AG04450 (cell line): Measurements from ENCODE around the gene TMEM52. TPM values are rescaled to one million over a fixed set of nuclear protein-coding genes. Genes with fewer than 3 reads are reported as not detected.

ENCODE experiments used
- CTCF ChIA-PET: fragments of 300-600, 350-600 bp; formaldehyde crosslinking; extraction: SDS; loops from one replicate; lab custom pipeline; 2022; ENCODE audit warnings: antibody characterized with exemption, inconsistent platforms; lab: Charles Lee
- POLR2A ChIA-PET: fragments of 350-600 bp; formaldehyde crosslinking; extraction: SDS; loops from one replicate; lab custom pipeline; 2021; ENCODE audit warnings: antibody characterized with exemption, inconsistent platforms; lab: Yijun Ruan, JAX
- DNase-seq: peaks from one replicate; pipeline ENCODE4 v3.0.0-alpha.2; 2011; ENCODE audit warnings: low read depth, low spot score
- H3K27ac ChIP-seq: one replicate; pipeline ENCODE4 v1.5.1; 2012; ENCODE audit warnings: low read depth, low read length, control low read depth
- H3K27me3 ChIP-seq: one replicate; pipeline ENCODE4 v1.6.0; 2012; ENCODE audit warnings: low read length; ENCODE audit not compliant: control insufficient read depth, insufficient read depth
- H3K4me3 ChIP-seq: 2 replicates; pipeline ENCODE4 v1.5.1; 2011; ENCODE audit warnings: mild to moderate bottlenecking, low read depth, low read length, control low read depth
- H3K9me3 ChIP-seq: 2 replicates; pipeline ENCODE4 v1.5.1; 2012; ENCODE audit warnings: low read length; ENCODE audit not compliant: control insufficient read depth, insufficient read depth
- polyA plus RNA-seq: library from polyadenylated mRNA; depleted of rRNA; stranded (reverse); fragments of >200 nt; gene quantifications from 2 replicates; pipeline ENCODE4 v1.2.3, GENCODE V29; 2011
- TF ChIP-seq, protein P1 (sequence below): IDR thresholded peaks from 2 replicates; pipeline ENCODE4 v1.5.1; 2011; ENCODE audit warnings: low read depth, low read length, control low read depth, inconsistent platforms

The TMEM52 gene
- polyA plus RNA-seq, 1 experiment = 0.30 TPM

DNA sequence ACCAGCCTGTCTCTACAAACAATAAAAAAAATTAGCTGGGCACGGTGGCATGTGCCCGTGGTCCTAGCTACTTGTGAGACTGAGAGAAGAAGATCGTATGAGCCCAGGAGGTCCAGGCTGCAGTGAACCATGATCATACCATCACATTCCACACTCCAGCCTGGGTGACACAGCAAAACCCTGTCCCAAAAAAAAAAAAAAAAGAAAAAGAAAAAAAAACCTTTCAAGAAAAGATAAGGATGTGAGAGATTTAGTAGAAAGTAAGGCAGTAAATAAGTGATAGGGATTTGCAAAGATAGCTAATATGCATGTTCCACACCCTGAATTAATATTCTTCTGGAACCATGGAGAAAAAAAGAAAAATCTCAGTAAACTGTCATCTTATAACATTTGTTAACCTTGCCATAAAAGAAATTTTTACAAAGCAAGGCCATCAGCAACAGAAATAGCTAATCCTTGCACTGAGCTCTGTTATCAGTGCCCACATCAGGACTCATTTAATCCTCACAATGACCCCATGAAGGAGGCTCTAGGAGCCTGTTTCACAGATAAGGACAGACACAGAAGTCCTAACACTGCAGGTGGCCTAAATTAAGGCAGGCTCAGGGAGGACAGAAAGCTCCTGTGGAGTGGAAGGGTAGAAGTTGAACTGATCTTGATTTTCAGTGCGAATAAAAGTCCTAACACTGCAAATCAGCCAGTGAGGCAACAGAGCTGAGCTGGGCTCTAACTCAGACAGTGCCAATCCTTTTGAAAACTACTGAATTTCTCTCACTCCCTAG is 35.8 kb downstream of the TMEM52 start:
- Histone ChIP-seq H3K27ac (peak overlapping the region; percentile 73), H3K9me3 (no peaks in the 10 kb centered on the region), H3K4me3 (no peak overlapping the region), H3K27me3 (no peaks in the 10 kb centered on the region)
- ChIA-PET POLR2A (interaction anchor here (0.7 to 1.2 kb wide), 3 partner anchors 9 to 35 kb away, joined by 3 to 11 read pairs (median 5); no protein-coding TSS in a partner anchor), CTCF (interaction anchor here (0.7 to 0.9 kb wide), 2 partner anchors 23 to 484 kb away, joined by 4 to 5 read pairs; partner anchors contain the start of gene CCNL2)
- no peak for DNase-seq
- TF ChIP-seq, protein P1, sequence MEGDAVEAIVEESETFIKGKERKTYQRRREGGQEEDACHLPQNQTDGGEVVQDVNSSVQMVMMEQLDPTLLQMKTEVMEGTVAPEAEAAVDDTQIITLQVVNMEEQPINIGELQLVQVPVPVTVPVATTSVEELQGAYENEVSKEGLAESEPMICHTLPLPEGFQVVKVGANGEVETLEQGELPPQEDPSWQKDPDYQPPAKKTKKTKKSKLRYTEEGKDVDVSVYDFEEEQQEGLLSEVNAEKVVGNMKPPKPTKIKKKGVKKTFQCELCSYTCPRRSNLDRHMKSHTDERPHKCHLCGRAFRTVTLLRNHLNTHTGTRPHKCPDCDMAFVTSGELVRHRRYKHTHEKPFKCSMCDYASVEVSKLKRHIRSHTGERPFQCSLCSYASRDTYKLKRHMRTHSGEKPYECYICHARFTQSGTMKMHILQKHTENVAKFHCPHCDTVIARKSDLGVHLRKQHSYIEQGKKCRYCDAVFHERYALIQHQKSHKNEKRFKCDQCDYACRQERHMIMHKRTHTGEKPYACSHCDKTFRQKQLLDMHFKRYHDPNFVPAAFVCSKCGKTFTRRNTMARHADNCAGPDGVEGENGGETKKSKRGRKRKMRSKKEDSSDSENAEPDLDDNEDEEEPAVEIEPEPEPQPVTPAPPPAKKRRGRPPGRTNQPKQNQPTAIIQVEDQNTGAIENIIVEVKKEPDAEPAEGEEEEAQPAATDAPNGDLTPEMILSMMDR = no peak

DNA sequence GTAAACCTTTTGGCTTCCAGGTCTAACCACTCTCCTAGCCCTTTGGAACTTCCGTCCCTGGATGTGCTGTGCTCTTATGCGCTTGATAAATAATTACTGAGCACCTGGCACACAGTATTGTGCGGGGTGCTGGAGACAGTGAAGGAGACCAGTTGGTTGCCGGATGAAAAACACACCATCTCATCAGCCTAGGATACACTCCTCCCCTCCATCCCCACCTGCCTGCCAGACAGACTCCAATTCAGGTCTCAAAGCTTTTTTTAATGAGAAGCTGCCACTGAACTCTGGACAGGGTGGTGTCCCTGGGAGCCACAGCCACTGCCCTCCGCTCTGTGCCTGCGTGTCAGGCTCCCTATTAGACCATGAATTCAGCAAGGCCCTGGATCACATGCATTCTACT is 37.4 kb downstream of the TMEM52 start:
- H3K4me3 ChIP-seq = no peak overlapping the region
- DNase-seq = no peak
- TF ChIP-seq, protein P1 = no peak
- no peaks in the 10 kb centered on the region for H3K27me3 ChIP-seq
- POLR2A ChIA-PET = interaction anchor here (1.0 kb wide), 1 partner anchor 10 kb away, joined by 3 read pairs; no protein-coding TSS in a partner anchor
- no peaks in the 10 kb centered on the region for H3K9me3 ChIP-seq
- peak overlapping the region; percentile 21 for H3K27ac ChIP-seq
- CTCF ChIA-PET = no interaction called here

DNA sequence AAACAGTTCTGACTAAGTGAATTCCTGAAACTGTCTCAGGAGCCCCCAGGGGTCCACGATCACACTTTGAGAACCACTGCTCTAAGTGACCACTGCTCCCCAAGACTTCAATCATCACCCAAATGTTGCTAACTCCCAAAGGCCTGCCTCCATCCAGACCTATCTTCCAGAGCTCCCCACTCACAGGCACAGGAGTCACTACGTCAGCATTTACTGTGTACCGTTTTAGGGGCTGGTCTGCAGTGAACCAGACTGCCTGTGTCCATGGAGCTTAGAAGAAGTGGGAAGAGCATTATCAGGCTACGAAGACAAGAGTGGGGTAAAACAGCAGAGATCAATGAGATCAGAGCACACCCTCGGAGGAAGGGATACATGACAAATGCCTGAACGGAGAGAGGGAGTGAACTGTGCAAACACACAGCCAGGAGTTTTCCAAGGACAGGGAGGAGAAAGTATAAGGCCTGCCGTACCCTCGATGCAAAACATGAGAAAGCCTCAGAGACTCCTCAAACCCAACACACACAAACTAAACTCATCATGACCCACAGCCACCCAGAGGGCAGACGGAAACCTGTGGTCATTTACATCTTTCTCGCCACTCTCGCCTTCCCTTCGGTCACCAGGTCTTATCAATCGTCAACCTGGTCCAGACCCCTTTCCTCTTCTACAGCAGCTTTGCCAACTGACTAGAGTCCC is 38.3 kb downstream of the TMEM52 start:
- Histone ChIP-seq H3K27me3 (no peaks in the 10 kb centered on the region), H3K4me3 (no peak overlapping the region), H3K9me3 (no peaks in the 10 kb centered on the region), H3K27ac (no peak overlapping the region)
- ChIA-PET CTCF (interaction anchor here (1.3 kb wide), 1 partner anchor 22 kb away, joined by 5 read pairs; no protein-coding TSS in a partner anchor), POLR2A (no interaction called here)
- no peak for DNase-seq
- TF ChIP-seq, protein P1 = no peak

DNA sequence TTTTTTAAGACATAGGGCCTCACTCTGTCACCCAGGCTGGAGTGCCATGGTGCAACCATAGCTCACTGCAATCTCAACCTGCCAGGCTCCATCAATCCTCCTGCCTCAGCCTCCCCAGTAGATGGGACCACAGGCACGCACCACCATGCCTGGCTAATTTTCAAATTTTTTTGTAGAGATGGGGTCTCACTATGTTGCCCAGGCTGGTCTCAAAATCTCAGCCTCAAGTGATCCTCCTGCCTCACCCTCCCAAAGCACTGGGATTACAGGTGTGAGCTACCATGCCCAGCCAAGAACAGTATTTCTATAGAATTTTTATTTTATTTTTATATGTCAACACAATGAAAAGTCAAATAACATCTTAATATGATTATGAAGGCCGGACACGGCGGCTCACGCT is 39.1 kb downstream of the TMEM52 start:
- TF ChIP-seq, protein P1 = no peak
- no peak for DNase-seq
- no peaks in the 10 kb centered on the region for H3K27me3 ChIP-seq
- H3K4me3 ChIP-seq = no peak overlapping the region
- no peak overlapping the region for H3K27ac ChIP-seq
- POLR2A ChIA-PET = interaction anchor here (0.7 kb wide), 1 partner anchor 15 kb away, joined by 8 read pairs; no protein-coding TSS in a partner anchor
- CTCF ChIA-PET = interaction anchor here (0.6 to 1.3 kb wide), 2 partner anchors 11 to 21 kb away, joined by 3 to 5 read pairs; no protein-coding TSS in a partner anchor
- H3K9me3 ChIP-seq = peaks cover under 1% of the 10 kb centered on the region; the same call in 1 of the 2 replicates
